ENCODE results near the gene FCAMR. TPM values are rescaled to one million over a fixed set of nuclear protein-coding genes. Genes with fewer than 3 reads are reported as not detected.

Gene FCAMR
- total and polyA plus RNA-seq, 2 experiments from 2014 or later, result not detected

DNA sequence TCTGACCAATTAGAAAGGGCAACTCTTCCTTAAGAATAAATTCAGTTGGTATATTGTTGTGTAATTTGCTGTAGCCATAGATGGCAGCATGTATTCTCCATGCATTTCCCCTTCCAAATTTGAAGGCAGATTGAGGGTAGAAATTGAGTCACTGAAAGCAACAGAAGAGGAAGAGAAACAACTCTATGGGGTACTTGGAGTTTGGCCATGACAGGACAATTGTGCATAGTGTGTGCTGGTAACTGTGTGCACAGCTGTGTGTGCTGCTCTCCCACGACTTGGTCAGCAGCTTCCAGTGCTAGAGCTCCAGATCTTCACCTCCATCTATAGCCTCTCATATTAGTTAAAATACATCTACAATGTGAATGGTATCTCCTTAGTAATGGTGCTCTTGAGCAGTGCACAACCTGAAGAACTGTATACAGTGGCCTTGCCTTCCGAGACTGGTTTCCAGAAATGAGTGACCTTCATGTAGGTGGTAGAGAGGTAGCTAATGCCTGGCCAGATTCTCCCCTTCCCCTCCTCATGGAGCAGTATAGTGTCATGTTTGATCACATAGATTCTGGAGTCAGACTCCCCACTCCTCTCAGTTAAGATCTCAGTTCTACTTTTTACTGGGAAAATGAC is 882 bp upstream of the FCAMR start (continued):
- TF ChIP-seq, protein P1, sequence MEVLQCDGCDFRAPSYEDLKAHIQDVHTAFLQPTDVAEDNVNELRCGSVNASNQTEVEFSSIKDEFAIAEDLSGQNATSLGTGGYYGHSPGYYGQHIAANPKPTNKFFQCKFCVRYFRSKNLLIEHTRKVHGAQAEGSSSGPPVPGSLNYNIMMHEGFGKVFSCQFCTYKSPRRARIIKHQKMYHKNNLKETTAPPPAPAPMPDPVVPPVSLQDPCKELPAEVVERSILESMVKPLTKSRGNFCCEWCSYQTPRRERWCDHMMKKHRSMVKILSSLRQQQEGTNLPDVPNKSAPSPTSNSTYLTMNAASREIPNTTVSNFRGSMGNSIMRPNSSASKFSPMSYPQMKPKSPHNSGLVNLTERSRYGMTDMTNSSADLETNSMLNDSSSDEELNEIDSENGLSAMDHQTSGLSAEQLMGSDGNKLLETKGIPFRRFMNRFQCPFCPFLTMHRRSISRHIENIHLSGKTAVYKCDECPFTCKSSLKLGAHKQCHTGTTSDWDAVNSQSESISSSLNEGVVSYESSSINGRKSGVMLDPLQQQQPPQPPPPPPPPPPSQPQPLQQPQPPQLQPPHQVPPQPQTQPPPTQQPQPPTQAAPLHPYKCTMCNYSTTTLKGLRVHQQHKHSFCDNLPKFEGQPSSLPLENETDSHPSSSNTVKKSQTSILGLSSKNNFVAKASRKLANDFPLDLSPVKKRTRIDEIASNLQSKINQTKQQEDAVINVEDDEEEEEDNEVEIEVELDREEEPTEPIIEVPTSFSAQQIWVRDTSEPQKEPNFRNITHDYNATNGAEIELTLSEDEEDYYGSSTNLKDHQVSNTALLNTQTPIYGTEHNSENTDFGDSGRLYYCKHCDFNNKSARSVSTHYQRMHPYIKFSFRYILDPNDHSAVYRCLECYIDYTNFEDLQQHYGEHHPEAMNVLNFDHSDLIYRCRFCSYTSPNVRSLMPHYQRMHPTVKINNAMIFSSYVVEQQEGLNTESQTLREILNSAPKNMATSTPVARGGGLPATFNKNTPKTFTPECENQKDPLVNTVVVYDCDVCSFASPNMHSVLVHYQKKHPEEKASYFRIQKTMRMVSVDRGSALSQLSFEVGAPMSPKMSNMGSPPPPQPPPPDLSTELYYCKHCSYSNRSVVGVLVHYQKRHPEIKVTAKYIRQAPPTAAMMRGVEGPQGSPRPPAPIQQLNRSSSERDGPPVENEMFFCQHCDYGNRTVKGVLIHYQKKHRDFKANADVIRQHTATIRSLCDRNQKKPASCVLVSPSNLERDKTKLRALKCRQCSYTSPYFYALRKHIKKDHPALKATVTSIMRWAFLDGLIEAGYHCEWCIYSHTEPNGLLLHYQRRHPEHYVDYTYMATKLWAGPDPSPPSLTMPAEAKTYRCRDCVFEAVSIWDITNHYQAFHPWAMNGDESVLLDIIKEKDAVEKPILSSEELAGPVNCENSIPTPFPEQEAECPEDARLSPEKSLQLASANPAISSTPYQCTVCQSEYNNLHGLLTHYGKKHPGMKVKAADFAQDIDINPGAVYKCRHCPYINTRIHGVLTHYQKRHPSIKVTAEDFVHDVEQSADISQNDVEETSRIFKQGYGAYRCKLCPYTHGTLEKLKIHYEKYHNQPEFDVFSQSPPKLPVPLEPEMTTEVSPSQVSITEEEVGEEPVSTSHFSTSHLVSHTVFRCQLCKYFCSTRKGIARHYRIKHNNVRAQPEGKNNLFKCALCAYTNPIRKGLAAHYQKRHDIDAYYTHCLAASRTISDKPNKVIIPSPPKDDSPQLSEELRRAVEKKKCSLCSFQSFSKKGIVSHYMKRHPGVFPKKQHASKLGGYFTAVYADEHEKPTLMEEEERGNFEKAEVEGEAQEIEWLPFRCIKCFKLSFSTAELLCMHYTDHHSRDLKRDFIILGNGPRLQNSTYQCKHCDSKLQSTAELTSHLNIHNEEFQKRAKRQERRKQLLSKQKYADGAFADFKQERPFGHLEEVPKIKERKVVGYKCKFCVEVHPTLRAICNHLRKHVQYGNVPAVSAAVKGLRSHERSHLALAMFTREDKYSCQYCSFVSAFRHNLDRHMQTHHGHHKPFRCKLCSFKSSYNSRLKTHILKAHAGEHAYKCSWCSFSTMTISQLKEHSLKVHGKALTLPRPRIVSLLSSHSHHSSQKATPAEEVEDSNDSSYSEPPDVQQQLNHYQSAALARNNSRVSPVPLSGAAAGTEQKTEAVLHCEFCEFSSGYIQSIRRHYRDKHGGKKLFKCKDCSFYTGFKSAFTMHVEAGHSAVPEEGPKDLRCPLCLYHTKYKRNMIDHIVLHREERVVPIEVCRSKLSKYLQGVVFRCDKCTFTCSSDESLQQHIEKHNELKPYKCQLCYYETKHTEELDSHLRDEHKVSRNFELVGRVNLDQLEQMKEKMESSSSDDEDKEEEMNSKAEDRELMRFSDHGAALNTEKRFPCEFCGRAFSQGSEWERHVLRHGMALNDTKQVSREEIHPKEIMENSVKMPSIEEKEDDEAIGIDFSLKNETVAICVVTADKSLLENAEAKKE (CRISPR knock-in tag; IDR thresholded peaks at IDR 0.05), result no peak
- no peak for TF ChIP-seq NANOG (IDR thresholded peaks at IDR 0.05; ENCODE audit: borderline replicate concordance)
- no peak for TF ChIP-seq CTCF (conservative IDR thresholded peaks at IDR 0.05; ENCODE audit: low read depth in 2 of 2)

- no peaks in the 10 kb centered on the region for H3K36me3 ChIP-seq (ENCODE audit: insufficient read depth)
- H2AFZ ChIP-seq, result no peak overlapping the region
- no peaks in the 10 kb centered on the region for H3K27me3 Mint-ChIP-seq (ENCODE audit: insufficient read depth, low read depth, poor library complexity)
- no peak overlapping the region for H3K4me3 ChIP-seq
- no peaks in the 10 kb centered on the region for H3K4me1 ChIP-seq (ENCODE audit: insufficient read depth)
- no peaks in the 10 kb centered on the region for H3K36me3 Mint-ChIP-seq (ENCODE audit: low read depth)
- ATAC-seq (no peak), DNase-seq (ENCODE audit: low spot score) (no peak)
- no peak overlapping the region for H3K4me2 ChIP-seq
- no peaks in the 10 kb centered on the region for H3K79me2 ChIP-seq (replicated peaks; ENCODE audit: insufficient read depth)
- 0 out of 2 replicates have a peak, but pooled peaks cover 4% of the 10 kb centered on the region for H3K9me2 ChIP-seq (ENCODE audit: insufficient read depth)
- no peaks in the 10 kb centered on the region; the same call in 2 of the 3 replicates for H3K4me1 Mint-ChIP-seq
- no peak overlapping the region for H3K27ac ChIP-seq (ENCODE audit: low read depth)
- H3K27ac Mint-ChIP-seq, result no peak overlapping the region
- no peaks in the 10 kb centered on the region for H3F3A ChIP-seq (replicated peaks; ENCODE audit: low read depth)
- no peaks in the 10 kb centered on the region for H3K27me3 ChIP-seq (ENCODE audit: insufficient read depth)
- no peak overlapping the region for H3K4me3 Mint-ChIP-seq
- H4K20me1 ChIP-seq (replicated peaks; ENCODE audit: insufficient read depth), result no peaks in the 10 kb centered on the region
- no peaks in the 10 kb centered on the region for H3K9me3 Mint-ChIP-seq
- TF ChIP-seq EZH2phosphoT487 (IDR thresholded peaks at IDR 0.05; ENCODE audit: unreplicated experiment), result no peak
- TF ChIP-seq, protein P1 (CRISPR knock-in tag; IDR thresholded peaks at IDR 0.05), result no peak
- no peak for TF ChIP-seq STAT1 (IDR thresholded peaks at IDR 0.05; ENCODE audit: unreplicated experiment)
Observed at GRCh38 chr1:206969090-206969489, 1.2 kb downstream of the FCAMR start.

Data from GM23338 (cell line).